Panc1 (cell line): ENCODE measurements around the gene PHLDB2.

ENCODE experiments used
- CTCF ChIP-seq: fragments of 450-650 bp; IDR thresholded peaks from 2 replicates; pipeline ENCODE4 v1.5.1; 2017; ENCODE audit warnings: mild to moderate bottlenecking
- POLR2AphosphoS5 ChIP-seq: IDR thresholded peaks from 2 replicates; pipeline ENCODE4 v1.6.1; 2012; ENCODE audit warnings: mild to moderate bottlenecking, low read depth, low read length, moderate library complexity
- REST ChIP-seq, 2 experiments: IDR thresholded peaks; 2 replicates each; pipeline ENCODE4 v1.6.1; 2011 to 2012; ENCODE audit warnings: low read depth in 2 of 2, control low read depth in 1 of 2, low read length in 1 of 2, mild to moderate bottlenecking in 1 of 2, moderate library complexity in 1 of 2; ENCODE audit not compliant: insufficient read depth in 1 of 2
- TCF7L2 ChIP-seq: IDR thresholded peaks from 2 replicates; pipeline ENCODE4 v1.6.1; 2011; ENCODE audit warnings: mild to moderate bottlenecking, low read depth, low read length, inconsistent platforms

- TF ChIP-seq CTCF (no peak), POLR2AphosphoS5 (no peak), REST (IDR thresholded peaks at IDR 0.05; ENCODE audit: insufficient read depth in 1 of 2, low read depth in 2 of 2, low read length in 1 of 2) (no peak), TCF7L2 (no peak)
These were observed 26.5 kb downstream of the PHLDB2 start for GRCh38 chr3:111885578-111885977.
